Ascending aorta (tissue), 2 donors: ENCODE results near the gene SPON2. TPM values are rescaled to one million over a fixed set of nuclear protein-coding genes. Genes with fewer than 3 reads are reported as not detected.

Experiments
- DNase-seq, 2 donors: peaks; one replicate each; pipeline ENCODE4 v3.0.0-alpha.2; 2019; ENCODE audit warnings: low spot score in 2 of 2
- H3K27ac ChIP-seq, 2 donors: fragments of 200-600 bp; sonication (generic); one replicate each; pipeline ENCODE4 v1.5.1; 2016 to 2017; ENCODE audit warnings: mild to moderate bottlenecking in 1 of 2
- H3K27me3 ChIP-seq: fragments of 200-600 bp; sonication (generic); one replicate; pipeline ENCODE4 v1.5.1; 2017
- H3K36me3 ChIP-seq, 2 donors: fragments of 200-600 bp; sonication (generic); one replicate each; pipeline ENCODE4 v1.5.1; 2016
- H3K4me1 ChIP-seq, 2 donors: fragments of 200-600 bp; sonication (generic); one replicate each; pipeline ENCODE4 v1.5.1; 2016 to 2017; ENCODE audit warnings: mild to moderate bottlenecking in 1 of 2
- H3K4me3 ChIP-seq, 2 donors: fragments of 200-600 bp; sonication (generic); one replicate each; pipeline ENCODE4 v1.5.1; 2016 to 2017; ENCODE audit warnings: mild to moderate bottlenecking in 1 of 2
- H3K9me3 ChIP-seq, 2 donors: fragments of 200-600 bp; sonication (generic); one replicate each; pipeline ENCODE4 v1.5.1; 2016
- CTCF ChIP-seq, 3 experiments: fragments of 200-600 bp in 2 of 3; fragments of 450-650 bp in 1 of 3; sonication (generic) in 2 of 3; IDR thresholded peaks; one replicate each; pipeline ENCODE4 v1.5.1; 2016 to 2019; ENCODE audit warnings: antibody characterized with exemption in 3 of 3, mild to moderate bottlenecking in 1 of 3, moderate library complexity in 1 of 3
- intact Hi-C: fragments of 100-400 bp; cut with DNase I; formaldehyde crosslinking; loops from one replicate; pipeline ENCODE4 v1.15.1; 2023
- total RNA-seq: library from RNA; depleted of rRNA; stranded (reverse); fragments of >200 nt; gene quantifications from one replicate; pipeline ENCODE4 v1.1.0, GENCODE V29; 2016

SPON2 gene
- total RNA-seq, 1 donor from 2014 or later: 14.0 TPM

- Histone ChIP-seq H3K4me3 (peak overlapping the region in 1 of 2 donors; percentile 22), H3K36me3 (no peaks in the 10 kb centered on the region), H3K27ac (no peak overlapping the region), H3K4me1 (no peaks in the 10 kb centered on the region), H3K9me3 (no peaks in the 10 kb centered on the region), H3K27me3 (no peaks in the 10 kb centered on the region)
- intact Hi-C loops: no loop called here
- no peak for DNase-seq
- no peak for TF ChIP-seq CTCF (IDR thresholded peaks at IDR 0.05)
Measured at GRCh38 chr4:1183985-1184773, 11.8 kb upstream of the SPON2 start.

- Histone ChIP-seq H3K27me3 (no peaks in the 10 kb centered on the region), H3K9me3 (no peaks in the 10 kb centered on the region), H3K27ac (no peak overlapping the region), H3K4me3 (no peak overlapping the region), H3K4me1 (no peaks in the 10 kb centered on the region), H3K36me3 (no peaks in the 10 kb centered on the region)
- no peak for DNase-seq
- TF ChIP-seq CTCF (IDR thresholded peaks at IDR 0.05): no peak
- intact Hi-C loops: no loop called here
Measured at GRCh38 chr4:1182313-1182712, 9.9 kb upstream of the SPON2 start.

GRCh38 chr4:1180663-1181062 is 8.3 kb upstream of the SPON2 start:
- Histone ChIP-seq H3K27ac (no peak overlapping the region), H3K36me3 (no peaks in the 10 kb centered on the region), H3K4me1 (no peaks in the 10 kb centered on the region), H3K9me3 (no peaks in the 10 kb centered on the region), H3K27me3 (no peaks in the 10 kb centered on the region), H3K4me3 (peak overlapping the region in 1 of 2 donors; percentile 14)
- TF ChIP-seq CTCF (IDR thresholded peaks at IDR 0.05): no peak
- intact Hi-C loops: no loop called here
- no peak for DNase-seq

GRCh38 chr4:1179976-1180375 is 7.6 kb upstream of the SPON2 start:
- DNase-seq: no peak
- intact Hi-C loops: no loop called here
- no peak overlapping the region for H3K4me3 ChIP-seq
- H3K27ac ChIP-seq: no peak overlapping the region
- H3K27me3 ChIP-seq: no peaks in the 10 kb centered on the region
- H3K36me3 ChIP-seq: no peaks in the 10 kb centered on the region
- H3K4me1 ChIP-seq: no peaks in the 10 kb centered on the region
- no peaks in the 10 kb centered on the region for H3K9me3 ChIP-seq
- TF ChIP-seq CTCF (IDR thresholded peaks at IDR 0.05): no peak

- H3K4me3 ChIP-seq: no peak overlapping the region
- TF ChIP-seq CTCF (IDR thresholded peaks at IDR 0.05): no peak
- H3K27me3 ChIP-seq: no peaks in the 10 kb centered on the region
- intact Hi-C loops: no loop called here
- H3K36me3 ChIP-seq: no peaks in the 10 kb centered on the region
- H3K27ac ChIP-seq: no peak overlapping the region
- no peaks in the 10 kb centered on the region for H3K4me1 ChIP-seq
- no peaks in the 10 kb centered on the region for H3K9me3 ChIP-seq
- no peak for DNase-seq
Measured at GRCh38 chr4:1179089-1179441, 6.7 kb upstream of the SPON2 start.
